ENCODE data around the gene MTA1.

MTA1 gene

DNA sequence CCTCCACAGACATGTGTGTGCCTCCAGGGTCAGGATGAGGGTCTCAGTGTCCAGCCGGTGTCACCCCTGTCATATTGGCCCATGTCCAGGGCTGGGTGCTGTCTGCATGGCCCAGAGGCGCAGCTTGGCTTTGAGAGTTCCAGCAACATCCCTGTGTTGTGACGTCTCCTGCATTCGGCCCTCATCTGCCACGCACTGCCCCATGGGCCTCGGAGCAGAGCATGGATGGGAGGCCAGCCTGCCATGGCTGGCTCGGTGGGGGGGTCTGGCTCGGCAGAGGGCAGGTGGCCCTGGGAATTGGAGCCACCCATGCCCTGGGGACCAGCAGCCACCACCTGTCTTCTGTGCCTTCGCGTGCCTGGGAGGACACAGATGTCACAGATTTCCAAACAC lies 32.1 kb upstream of the MTA1 start:
- DNase-seq (ENCODE audit: low spot score) = no peak

DNA sequence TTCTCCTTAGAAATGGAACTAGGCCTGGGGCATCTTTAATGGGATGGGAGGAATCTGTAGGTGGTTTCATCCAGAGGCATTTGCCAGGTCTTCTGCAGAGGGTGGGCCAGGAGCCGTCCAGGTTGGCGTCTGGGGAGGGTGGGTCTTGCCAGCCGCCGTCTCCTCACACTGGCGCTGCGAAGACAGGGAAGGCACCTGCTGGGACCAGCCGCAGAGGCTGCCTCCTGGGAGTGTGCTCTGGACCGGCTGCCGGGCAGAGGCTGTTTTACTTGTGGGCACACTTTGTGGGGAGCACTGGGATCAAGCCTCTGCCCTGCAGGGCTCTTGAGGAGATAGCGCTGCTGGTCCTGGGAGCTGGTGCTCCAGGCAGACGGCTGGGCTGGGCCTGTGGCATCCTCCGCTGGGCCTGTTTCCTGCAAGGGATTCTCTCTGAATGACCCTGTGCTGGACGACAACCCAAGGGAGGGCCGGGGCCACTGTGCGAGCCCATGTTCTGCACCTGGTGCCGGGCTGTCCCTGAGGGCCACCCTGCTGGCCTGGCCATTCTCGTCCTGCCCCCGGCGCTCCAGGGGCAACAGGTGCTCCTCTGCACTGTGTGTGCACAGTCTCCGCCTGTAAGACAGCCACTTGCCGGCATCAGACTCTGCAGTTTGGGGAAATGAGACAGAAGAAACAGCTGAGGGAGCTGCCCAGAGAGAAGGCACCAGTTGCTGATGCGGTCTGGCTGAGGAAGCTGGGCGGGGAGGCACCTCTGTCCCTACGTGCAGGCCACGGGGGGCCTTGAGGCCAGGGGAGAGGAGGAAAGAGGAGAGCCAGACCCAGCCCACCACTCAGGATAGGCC lies 31.3 kb upstream of the MTA1 start:
- no peak for DNase-seq (ENCODE audit: low spot score)

DNA sequence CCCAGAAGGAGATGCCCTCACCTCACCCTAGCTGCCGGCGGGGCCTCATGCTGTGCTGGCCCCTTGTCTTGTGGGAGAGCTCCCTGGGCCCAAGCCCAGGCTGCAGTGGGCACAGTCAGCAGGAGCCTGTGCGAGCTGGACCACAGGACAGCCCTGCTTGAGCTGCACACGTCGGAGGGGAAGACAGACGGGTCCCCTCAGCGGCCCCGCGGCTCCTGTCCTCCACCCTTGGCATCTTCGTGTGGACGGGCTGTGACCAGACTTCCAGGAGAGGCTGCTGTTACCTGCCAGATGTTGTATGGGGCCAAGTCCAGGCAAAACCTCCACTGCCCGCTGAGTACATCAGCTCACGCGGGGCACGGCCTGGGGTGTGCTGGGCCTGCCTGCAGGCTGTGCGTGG lies 30.7 kb upstream of the MTA1 start:
- DNase-seq (ENCODE audit: low spot score) = no peak

DNA sequence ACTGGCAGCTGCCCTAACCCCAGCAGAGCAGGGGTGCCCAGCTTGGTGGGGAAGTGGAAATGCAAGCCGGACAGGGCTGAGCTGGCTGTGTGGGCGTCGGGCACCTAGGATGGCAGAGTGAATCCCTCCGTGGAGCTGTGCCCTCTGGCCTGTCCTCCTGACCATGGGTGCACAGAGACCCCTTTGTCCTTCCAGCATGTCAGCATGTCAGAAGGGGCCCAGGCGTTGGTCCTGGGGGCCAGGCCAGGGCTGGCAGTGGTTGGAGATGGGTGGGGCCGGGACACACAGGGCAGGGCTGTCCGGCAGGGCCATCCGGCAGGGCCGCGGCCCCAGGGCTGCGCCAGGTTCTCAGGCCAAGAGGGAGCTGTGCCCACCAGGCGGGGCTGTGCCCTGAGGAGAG lies 30.1 kb upstream of the MTA1 start:
- DNase-seq (ENCODE audit: low spot score) = no peak

DNA sequence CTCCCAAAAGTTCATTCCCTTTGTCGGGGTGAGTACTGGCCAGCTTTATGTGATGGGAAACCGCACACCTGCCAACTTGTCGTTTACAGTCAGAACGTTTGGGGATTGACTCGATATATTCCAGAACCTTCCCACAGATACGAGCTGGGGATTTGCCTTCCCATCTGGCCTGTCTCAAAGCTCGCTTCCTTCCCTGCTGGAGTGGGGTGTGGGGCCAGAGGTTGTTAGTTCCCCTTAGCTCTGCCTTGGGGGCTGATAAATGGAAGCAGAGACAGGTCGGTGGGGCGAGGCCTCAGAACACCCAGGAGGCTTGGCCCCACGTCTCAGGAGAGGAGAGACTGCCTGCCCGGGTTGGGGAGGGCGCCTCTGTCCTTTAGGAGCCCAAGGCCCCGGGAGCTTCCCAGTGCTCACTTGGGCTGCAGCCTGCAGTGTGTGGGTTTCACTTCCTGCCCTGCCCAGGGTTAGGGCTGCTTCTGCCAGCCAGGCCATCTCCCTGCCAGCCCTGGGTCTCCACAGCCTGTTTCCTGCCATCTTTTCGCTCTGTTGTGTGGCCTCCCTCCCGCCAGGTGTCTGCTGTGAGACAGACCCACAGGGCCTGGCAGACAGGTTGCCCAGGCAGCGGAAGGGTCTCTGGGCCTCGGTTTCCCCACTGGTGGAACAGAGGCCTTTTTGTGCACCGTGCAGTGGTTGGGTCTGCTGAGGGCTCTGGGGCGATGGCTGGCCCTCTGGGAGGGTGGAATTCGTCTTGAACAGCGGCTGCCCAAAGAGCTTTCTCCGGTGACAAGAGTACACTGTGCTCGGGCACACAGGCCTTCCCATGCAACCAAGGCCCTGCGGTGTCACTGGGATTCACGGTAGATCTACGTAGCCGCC lies 29.4 kb upstream of the MTA1 start:
- no peak for DNase-seq (ENCODE audit: low spot score)

DNA sequence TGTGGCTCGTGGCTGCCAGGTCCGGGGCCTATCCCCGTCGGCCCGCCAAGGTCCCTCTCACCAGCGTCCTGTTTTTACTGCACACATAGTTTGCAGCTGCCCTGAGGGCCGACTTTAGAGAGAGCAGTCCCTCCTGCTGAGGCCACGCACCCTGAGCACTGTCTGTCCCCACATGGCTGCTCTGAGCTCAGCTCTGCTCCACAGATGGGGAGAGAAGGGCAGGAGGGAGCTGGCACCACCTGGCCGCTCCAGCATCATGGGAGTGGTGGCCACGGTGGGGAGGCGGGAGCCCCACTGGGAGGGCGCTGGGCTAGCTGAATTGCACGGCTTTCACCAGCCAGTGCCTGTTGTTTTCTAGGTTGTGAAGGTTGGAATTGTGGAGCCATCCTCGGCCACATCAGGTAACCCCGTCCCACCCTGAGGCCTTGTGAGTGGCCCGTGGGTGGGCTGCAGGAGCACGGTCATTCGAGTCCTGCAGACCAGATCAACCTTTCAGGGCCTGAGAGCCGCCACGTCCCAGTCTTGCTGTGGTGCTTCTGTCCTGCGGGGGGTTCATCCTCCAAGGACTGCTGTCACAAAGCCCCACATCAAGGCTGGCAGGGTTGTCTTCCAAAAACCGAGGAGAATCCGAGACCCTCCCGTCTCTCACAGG lies 28.7 kb upstream of the MTA1 start:
- no peak for DNase-seq (ENCODE audit: low spot score)

DNA sequence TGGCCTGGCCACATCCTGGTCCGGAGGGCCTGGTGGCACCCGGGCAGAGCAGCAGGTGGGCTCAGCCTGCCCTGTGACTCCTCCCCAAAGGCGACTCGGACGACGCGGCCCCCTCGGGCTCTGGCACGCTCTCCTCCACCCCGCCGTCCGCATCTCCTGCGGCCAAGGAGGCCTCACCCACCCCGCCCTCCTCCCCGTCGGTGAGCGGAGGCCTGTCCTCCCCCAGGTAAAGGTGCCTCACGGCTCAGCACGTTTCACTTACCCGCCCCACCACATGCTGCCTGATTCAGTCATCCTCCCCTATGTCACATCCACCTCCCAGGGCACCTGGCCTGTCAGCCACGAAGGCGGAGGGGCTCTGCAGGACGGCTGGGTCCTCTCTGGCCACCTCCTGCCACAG lies 28.1 kb upstream of the MTA1 start:
- DNase-seq (ENCODE audit: low spot score) = no peak

DNA sequence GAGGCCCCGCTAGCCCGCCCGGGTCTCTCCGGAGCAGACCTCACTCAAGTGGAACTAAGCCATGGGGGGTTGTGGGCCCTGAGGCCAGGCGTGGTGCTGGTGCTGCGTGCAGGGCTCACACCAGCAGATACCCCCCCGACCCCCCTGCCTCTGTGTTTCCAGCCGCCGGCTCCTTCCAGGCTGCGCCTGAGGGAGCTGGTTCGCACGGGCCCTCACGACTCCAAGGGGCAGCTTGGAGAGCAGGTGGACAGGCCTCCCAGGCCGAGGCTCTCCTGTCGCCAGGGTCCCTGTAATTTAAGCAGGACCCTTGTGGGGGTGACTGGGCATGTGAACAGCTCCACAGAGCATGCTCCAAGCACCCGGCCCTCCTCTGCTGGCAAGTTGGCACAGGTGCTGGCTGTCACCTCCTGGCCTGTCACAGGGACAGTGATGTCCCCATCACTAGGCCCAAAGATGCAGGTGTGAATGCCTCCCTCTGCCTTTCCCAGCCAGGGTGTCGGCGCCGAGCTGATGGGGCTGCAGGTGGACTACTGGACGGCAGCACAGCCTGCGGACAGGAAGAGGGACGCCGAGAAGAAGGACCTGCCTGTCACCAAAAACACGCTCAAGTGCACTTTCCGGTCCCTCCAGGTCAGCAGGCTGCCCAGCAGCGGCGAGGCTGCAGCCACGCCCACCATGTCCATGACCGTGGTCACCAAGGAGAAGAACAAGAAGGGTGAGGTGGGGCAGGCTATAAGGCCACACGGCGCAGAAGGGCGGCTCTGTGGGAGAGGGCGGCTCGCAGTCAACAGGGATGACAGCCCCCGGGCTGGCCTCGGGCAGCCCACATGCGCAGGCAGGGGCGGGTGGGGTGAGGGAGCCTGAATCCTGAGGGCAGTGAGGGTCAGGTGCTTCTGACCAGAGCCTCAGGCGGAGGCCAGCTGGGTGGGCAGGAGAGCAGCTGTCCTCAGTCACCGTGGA lies 27.2 kb upstream of the MTA1 start:
- no peak for DNase-seq (ENCODE audit: low spot score)

DNA sequence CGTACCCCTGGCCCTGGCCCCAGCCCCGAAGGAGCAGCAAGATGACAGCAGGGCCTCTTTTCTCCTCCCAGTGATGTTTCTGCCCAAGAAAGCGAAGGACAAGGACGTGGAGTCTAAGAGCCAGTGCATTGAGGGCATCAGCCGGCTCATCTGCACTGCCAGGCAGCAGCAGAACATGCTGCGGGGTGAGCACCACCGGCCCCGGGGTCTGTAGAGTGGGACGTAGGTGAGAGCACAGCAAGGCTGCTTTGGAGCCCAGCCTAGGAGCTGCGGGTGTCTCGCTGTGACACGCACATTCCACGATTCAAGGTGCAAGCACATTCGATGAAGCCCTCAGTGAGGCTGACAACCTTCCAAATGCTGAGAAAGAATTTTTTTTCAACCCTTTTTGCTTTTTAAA lies 26.5 kb upstream of the MTA1 start:
- no peak for DNase-seq (ENCODE audit: low spot score)

DNA sequence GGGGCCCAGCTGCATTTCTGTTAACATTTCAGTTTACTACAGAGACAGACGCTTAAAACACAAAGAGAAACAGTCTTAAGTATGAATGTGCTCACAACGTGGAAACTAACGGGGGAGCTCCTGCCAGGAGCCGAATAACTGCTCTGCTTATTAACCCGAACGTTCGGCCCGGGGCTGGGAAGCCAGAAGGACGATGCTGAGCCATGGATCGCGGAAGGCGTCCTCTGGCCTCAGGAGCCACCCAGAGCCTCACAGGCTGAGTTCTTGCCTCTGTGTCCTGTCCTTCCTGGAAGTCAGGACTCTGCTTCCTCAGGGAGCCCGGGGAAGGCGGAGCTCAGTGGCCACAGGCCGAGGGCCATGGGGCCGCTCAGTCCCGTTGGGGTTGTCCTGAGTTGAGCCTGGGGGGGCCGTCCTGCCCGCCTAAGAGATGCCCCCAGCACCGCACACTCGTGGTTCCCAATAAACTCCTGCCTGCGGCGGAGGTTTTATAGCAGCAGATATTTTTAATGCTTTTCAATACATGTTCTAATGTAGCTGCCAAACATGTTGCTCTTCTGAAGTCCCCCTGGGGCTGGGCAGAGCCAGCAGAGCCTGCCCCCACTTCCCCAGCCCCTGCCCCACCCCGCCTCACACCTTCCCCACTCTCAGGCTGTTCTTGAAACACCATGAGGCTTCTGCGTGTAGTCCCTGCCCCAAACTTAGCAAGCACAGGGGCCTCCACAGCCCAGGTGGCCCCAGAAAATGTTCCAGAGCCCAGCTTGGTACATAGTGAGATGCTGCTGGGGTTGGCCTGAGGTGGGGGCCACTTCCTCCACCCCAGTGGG lies 24.7 kb upstream of the MTA1 start:
- no peak for DNase-seq (ENCODE audit: low spot score)

DNA sequence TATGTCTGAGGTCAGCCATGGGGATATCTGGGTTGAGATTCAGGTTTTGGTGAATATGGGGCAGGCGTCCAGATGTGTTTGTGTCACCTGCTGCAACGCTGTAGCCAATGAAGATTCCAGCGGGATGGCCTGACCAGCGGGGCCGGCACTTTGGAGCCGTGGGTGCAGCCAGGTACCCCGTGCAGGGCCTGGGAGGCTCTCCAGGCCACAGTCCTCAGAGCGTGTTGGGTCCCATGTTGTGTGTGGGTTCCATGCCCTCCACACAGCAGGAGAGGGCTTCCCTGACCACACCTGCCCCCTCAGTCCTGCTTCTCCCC lies 24.1 kb upstream of the MTA1 start:
- no peak for DNase-seq (ENCODE audit: low spot score)

DNA sequence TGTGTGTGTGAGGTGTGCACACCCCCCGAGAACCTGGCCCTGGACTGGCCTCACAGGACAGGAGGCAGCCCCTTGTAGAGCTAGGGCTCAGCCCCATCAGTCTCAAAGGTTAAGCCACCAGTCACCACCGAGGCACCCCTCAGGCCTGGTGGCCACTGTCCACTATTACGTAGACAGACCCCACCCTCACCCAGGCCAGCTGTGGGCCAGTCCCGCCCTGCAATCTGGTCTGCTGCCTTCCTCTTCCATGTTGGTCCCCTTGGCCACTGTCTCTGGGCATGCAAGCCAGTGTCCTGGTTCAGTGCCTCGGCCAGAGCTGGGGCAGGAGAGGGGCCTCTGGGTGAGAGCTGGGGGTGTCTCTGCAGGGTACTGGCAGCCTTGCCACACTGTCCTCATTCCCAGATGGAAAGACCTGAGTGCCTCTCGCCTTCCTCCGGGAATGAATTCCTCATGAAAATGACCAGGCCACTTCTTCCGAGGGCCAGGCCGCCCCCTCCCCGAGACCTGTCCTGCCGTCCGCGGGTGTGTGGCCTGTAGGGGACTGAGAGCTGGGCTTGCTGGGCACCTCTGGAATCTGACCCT lies 22.2 kb upstream of the MTA1 start:
- no peak for DNase-seq (ENCODE audit: low spot score)

DNA sequence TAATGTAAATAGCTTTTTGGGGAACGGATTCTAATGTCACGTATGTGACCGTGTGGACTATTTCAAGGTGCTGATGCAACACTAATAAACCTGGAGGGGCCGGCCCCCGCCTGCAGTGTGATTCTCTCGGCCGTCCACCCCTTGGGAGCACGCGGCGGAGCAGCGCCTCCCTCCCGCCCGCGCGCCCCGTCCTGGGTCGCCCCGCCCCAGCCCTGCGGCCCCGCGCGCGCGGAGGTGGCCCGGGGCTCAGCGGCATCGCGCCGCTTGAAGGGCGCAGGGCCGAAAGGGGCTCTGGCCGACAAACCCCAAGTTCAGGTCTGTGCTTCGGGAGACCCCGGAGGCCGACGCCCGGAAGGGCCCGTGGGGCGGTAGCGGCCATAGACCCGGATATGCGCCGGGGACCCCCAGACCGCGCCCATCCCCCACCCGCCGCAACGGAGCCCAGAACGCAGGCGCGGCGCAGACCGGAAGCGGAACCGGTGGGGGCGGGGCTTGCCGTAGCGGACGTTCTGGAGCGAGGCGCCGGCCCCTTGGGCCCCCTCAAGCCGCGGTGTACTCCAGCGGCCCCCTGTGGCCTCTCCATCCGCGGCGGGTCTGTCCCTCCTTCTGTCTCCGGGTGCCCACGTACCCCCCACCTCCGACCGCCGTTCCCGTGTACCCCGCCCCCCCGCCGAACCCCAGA lies 21.4 kb upstream of the MTA1 start, which contains the start of gene TEX22:
Gene TEX22 (plus strand): TSS at position 495 of the 682 bp plus-strand sequence. CDS start 803 bp downstream, outside the sequence.
- DNase-seq (ENCODE audit: low spot score) = peak; percentile 89

DNA sequence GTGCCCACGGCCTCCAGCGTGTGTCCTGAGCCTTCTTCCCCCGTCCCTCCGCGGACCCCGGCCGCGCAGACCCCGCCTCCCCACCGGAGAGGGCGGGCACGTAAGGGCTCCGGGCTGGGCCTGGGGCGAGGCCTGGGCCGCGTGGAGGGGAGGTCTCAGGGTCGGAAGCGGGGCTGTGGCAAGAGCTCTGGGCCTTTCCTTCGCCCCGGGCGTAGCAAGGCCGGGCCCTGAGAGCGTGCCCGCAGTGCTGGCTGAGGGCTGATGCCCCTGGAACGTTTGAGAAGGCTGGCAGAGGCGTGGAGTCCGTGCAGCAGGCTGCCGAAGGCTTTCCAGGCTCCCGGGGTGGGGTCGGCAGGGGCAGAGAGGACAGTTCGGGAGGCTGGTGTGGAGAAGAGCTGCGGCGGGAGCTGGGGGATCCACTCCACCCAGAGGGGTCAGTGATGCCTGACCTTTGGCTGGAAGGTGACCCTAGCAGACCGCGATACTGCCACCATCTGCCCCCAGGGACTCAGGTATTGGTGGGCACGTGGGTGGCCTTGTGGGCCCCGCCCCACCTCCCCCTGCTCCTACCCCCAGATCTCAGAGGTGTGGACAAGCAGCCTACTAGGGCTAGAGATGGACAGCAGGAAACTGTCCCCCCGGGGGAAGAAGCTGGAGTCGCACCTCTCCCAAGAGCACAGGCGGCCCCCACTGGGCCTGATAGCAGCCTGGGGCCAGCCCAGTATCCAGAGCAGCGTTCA lies 20.7 kb upstream of the MTA1 start:
- peak; percentile 71 for DNase-seq (ENCODE audit: low spot score)

DNA sequence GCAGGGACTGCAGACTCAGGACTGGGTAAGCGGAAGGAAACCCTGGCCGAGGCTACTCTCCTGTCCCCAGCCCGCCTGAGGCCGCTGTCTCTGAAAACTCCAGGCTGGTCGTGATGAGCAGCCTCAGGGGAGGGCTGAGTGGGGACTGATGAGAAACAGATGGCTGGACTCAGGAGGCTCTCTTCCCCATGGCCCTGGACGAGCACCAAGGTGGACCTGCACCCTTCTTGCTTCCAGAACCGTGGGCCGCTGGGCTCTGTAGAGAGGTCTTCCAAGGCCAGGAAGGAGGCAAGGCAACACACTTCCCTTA lies 20.2 kb upstream of the MTA1 start:
- DNase-seq (ENCODE audit: low spot score) = no peak

DNA sequence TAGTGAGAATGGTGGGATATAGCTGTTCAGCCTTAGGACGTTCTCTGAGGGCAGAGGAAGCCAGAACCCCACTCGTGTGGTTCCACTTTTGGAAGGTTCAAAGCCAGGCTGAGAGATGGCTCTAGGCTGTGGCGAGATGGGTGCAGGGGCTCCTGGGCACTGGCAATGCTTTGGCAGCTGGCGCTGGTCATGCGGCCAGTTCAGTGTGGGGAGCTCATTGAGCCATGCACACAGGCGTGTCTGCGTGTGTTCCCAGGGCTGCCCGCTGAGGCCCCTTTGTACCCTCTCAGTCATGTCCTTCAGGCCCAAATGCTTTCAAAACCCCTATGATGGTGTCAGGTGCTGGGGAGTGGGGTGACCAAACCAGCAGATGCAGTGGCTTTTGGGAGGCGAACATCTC lies 19.6 kb upstream of the MTA1 start:
- DNase-seq (ENCODE audit: low spot score) = no peak

DNA sequence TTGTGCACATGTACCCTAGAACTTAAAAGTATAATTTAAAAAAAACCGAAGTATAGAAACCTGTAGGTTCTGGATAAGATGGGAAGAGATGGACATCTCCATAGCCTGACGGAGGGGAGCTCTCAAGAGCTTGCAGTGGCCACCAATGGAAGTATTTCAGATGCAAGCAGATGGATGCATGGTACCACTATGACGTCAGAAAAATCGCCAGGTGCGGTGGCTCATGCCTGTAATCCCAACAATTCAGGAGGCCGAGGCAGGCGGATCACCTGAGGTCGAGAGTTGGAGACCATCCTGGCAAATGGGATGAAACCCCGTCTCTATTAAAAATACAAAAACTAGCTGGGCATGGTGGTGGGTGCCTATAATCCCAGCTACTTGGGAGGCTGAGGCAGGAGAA lies 17.9 kb upstream of the MTA1 start:
- DNase-seq (ENCODE audit: low spot score) = no peak

DNA sequence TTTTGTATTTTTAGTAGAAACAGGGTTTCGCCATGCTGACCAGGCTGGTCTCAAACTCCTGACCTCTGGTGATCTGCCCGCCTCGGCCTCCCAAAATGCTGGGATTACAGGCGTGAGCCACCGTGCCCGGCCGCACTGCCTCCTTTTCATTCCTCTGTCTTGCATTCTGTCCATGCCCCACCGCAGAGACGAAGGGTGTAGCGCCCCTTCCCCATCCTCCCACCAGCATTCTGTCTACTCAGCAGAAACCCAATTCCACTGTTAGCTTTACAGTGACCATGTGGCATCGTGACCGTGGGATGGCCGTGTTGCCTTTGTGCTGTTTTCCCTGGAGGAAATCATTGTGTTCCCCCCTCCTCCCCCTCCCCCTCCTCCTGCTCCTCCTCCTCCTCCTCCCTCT lies 11.0 kb upstream of the MTA1 start:
- no peak for DNase-seq (ENCODE audit: low spot score)

DNA sequence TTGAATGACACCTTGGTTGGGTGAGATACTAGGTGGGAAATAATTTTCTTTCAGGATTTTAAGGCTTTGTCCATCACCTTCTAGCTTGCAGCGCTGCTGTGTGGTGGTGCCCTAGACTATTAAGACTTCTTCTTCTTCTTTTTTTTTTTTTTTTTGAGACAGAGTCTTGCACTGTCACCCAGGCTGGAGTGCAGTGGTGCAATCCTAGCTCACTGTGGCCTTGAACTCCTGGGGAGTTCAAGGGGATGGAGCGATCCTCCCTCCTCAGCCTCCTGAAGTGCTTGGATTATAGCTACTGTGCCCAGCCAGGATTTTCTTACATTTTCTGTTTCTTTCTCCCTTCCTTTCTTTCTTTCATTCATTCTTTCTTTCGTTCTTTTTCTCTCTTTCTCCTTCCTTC lies 10.3 kb upstream of the MTA1 start:
- DNase-seq (ENCODE audit: low spot score) = no peak
